Colonic mucosa (tissue), 4 donors: ENCODE results near the gene BICC1. TPM values are rescaled to one million over a fixed set of nuclear protein-coding genes. Genes with fewer than 3 reads are reported as not detected.

Experiments
- DNase-seq: peaks from one replicate; pipeline ENCODE4 v3.0.0-alpha.2; 2020
- H3K27ac ChIP-seq: fragments of 200-600 bp; one replicate; pipeline ENCODE4 v1.8.0; 2021
- H3K27me3 ChIP-seq: fragments of 200-600 bp; one replicate; pipeline ENCODE4 v1.8.0; 2021
- H3K36me3 ChIP-seq: fragments of 200-600 bp; one replicate; pipeline ENCODE4 v1.8.0; 2021
- H3K4me1 ChIP-seq: fragments of 200-600 bp; one replicate; pipeline ENCODE4 v1.8.0; 2021; ENCODE audit warnings: mild to moderate bottlenecking
- H3K4me3 ChIP-seq: fragments of 200-600 bp; one replicate; pipeline ENCODE4 v1.8.0; 2021
- H3K9ac ChIP-seq, 2 donors: one replicate each; pipeline ENCODE4 v1.7.0; 2013; ENCODE audit warnings: control low read depth in 2 of 2, low read depth in 2 of 2, low read length in 2 of 2
- H3K9me3 ChIP-seq: fragments of 200-600 bp; one replicate; pipeline ENCODE4 v1.8.0; 2021
- intact Hi-C: fragments of 100-400 bp; cut with DNase I; formaldehyde crosslinking; loops from one replicate; pipeline ENCODE4 v1.14.1; 2022
- total RNA-seq, 2 donors: library from RNA; stranded (reverse); fragmentation: NEBNext Ultra II Directional in 1 of 2; extraction: Animal tissue kit (Norgen Biotek cat#: 25700) in 1 of 2; gene quantifications; one replicate each; pipeline ENCODE4 v1.2.1, GENCODE V29; 2021
- TF ChIP-seq, protein P1 (sequence below): fragments of 200-600 bp; IDR thresholded peaks from one replicate; pipeline ENCODE4 v1.8.0; 2022; ENCODE audit warnings: antibody characterized with exemption, mild to moderate bottlenecking
- donor health status: healthy.
- donor health status: DM: no; HTN: no; CAD: no.
- donor health status: DM: no; HTN: no; CAD: no.

Gene BICC1
- total RNA-seq, 2 donors from 2014 or later = 1.3 to 2.9 TPM

DNA sequence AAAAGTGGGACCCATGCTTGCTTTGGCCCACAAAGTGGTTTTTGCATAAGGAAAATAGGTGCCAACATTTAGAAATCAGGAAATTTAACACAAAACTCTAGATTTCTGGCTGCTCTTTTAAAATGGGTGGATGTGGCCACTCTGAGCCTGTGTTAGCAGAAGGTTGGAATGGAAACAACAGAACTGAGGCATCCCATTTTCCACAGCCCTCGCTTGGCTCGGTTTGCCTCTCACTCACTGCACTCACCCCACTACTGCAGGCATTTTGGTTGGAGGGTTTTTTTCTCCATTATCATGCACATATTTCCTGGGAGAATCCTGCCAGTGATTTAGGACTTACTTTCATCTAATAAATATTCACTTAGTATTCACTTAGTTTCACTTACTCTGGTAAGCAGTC, 178.9 kb downstream of the BICC1 start:
- Histone ChIP-seq H3K36me3 (no peaks in the 10 kb centered on the region), H3K4me1 (no peaks in the 10 kb centered on the region), H3K27ac (no peak overlapping the region), H3K4me3 (no peak overlapping the region), H3K9ac (no peak overlapping the region), H3K27me3 (no peaks in the 10 kb centered on the region), H3K9me3 (no peaks in the 10 kb centered on the region)
- no peak for DNase-seq
- intact Hi-C loops = no loop called here
- TF ChIP-seq, protein P1, sequence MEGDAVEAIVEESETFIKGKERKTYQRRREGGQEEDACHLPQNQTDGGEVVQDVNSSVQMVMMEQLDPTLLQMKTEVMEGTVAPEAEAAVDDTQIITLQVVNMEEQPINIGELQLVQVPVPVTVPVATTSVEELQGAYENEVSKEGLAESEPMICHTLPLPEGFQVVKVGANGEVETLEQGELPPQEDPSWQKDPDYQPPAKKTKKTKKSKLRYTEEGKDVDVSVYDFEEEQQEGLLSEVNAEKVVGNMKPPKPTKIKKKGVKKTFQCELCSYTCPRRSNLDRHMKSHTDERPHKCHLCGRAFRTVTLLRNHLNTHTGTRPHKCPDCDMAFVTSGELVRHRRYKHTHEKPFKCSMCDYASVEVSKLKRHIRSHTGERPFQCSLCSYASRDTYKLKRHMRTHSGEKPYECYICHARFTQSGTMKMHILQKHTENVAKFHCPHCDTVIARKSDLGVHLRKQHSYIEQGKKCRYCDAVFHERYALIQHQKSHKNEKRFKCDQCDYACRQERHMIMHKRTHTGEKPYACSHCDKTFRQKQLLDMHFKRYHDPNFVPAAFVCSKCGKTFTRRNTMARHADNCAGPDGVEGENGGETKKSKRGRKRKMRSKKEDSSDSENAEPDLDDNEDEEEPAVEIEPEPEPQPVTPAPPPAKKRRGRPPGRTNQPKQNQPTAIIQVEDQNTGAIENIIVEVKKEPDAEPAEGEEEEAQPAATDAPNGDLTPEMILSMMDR = no peak

DNA sequence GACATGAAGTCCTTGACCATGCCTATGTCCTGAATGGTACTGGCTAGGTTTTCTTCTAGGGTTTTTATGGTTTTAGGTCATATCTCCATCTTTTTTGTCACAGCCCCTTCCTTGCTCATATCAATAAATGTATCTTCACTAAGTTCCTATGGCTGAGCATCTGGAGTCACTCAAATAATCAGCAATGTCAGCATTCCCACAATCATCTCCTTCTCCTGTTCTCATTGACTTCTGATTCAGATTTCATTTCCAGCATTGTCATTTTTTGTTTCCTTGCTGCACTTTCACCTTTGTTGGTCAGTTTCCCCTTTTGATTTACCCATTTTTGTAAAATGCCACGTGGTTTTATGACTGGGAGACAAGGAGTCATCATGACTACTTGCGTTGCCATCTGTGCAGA, 181.2 kb downstream of the BICC1 start:
- Histone ChIP-seq H3K27me3 (no peaks in the 10 kb centered on the region), H3K4me3 (no peak overlapping the region), H3K9me3 (no peaks in the 10 kb centered on the region), H3K36me3 (no peaks in the 10 kb centered on the region), H3K27ac (no peak overlapping the region), H3K9ac (no peak overlapping the region), H3K4me1 (no peaks in the 10 kb centered on the region)
- intact Hi-C loops = no loop called here
- TF ChIP-seq, protein P1 = no peak
- DNase-seq = no peak

DNA sequence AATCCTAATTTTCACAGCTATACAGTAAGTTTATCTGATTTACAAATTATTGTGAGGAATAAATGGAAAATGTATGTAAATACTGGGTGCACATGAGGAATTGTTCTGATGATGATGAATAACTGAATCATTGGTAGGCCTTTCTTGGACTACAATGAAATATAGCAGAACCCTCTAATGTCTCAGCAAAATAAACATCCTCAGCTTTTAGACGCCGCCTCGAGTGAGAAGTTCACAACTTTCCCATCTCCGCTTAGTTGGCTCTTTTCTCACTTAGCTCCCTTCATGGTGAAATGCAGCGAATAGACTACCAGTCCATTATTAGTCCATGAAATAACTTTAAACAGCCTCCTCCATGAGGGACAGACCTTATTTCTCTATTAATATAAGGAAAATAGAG, 182.3 kb downstream of the BICC1 start:
- no peaks in the 10 kb centered on the region for H3K9me3 ChIP-seq
- intact Hi-C loops = no loop called here
- no peak for DNase-seq

DNA sequence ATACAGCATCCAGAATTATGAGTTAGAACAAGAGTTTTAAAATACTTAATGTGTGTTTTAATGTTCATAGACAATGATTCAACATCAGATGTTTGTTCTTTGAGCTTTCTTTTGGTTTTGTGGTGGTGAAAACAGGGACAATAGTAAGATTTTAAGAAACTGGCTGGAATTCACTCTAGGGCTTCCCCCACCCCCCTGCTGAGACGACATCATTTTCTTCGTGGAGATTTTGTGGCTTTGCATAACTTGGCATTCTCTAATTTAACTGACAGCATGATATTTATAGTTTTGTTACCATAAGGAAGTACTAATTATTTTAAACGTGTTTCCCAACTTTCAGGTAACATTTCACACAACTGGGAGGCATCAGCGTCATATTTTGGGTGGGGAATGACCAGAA, 184.1 kb downstream of the BICC1 start:
- Histone ChIP-seq H3K4me3 (no peak overlapping the region), H3K9me3 (no peaks in the 10 kb centered on the region), H3K27me3 (no peaks in the 10 kb centered on the region), H3K9ac (no peak overlapping the region), H3K36me3 (no peaks in the 10 kb centered on the region), H3K27ac (no peak overlapping the region), H3K4me1 (no peaks in the 10 kb centered on the region)
- TF ChIP-seq, protein P1 = no peak
- intact Hi-C loops = no loop called here
- DNase-seq = no peak

More for the DNA sequence above, 182.3 kb downstream of the BICC1 start:
- H3K4me1 ChIP-seq = no peaks in the 10 kb centered on the region
- no peaks in the 10 kb centered on the region for H3K36me3 ChIP-seq
- H3K27ac ChIP-seq = no peak overlapping the region
- no peak overlapping the region for H3K4me3 ChIP-seq
- no peak overlapping the region for H3K9ac ChIP-seq
- no peaks in the 10 kb centered on the region for H3K27me3 ChIP-seq
- TF ChIP-seq, protein P1 = no peak

DNA sequence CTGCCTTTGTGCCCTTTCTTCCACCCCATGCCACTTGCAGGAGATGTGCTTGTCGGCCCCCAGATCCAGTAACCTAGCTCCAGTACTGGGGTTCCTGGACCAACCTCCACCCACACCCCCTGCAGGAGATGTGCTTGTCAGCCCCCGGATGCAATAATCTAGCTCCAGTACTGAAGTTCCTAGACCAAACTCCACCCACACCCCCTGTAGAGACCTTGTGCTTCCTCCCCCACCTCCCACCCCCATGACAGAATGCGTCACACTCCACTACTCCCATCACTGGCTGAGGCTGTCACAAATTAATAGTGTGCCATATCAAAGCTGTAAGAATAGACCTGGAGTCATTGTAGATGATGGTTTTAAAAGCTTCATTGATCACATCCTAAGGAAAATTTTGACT, 185.0 kb downstream of the BICC1 start:
- no peak for DNase-seq
- no peak overlapping the region for H3K4me3 ChIP-seq
- no peaks in the 10 kb centered on the region for H3K4me1 ChIP-seq
- H3K9ac ChIP-seq = no peak overlapping the region
- no peaks in the 10 kb centered on the region for H3K27me3 ChIP-seq
- no peaks in the 10 kb centered on the region for H3K9me3 ChIP-seq
- TF ChIP-seq, protein P1 = no peak
- no peak overlapping the region for H3K27ac ChIP-seq
- H3K36me3 ChIP-seq = no peaks in the 10 kb centered on the region
- intact Hi-C loops = no loop called here
